Heart left ventricle (tissue), 13 donors: ENCODE measurements around the gene SLFNL1.

Source experiments
- CTCF ChIP-seq, 12 donors: fragments of 200-600 bp; sonication (generic) in 4 of 12; IDR thresholded peaks; one replicate each; pipeline versions ENCODE4 v1.5.0 to v1.8.0; 2018 to 2022; ENCODE audit warnings: antibody characterized with exemption in 12 of 12, mild to moderate bottlenecking in 5 of 12
- POLR2A ChIP-seq, 2 donors: fragments of 450-650 bp; IDR thresholded peaks; one replicate each; pipeline ENCODE4 v1.6.1; 2017; ENCODE audit warnings: antibody characterized with exemption in 2 of 2, mild to moderate bottlenecking in 2 of 2, moderate library complexity in 2 of 2
- donor health status: ischemic (EF 13 %, LVEDD 7.1; RV severe dilation, severe dysfunction).
- donor health status: DM: no; HTN: yes; CAD: no.
- donor health status: DM: no; HTN: no; CAD: no.
- donor health status: ischemic (EF 25% LVEDD 6.9; RV normal size, moderate dysfunction).
- donor health status: ischemic (EF 25% LVEDD 5.7; RV mildly dilated, moderate dysfunction).
- donor health status: ischemic (EF 35%, LVEDD 5.7; RV mildly dilated, moderate dysfunction).
- donor health status: nonischemic (EF 11% LVEDD 7.7; RV severe dilation, severe dysfunction).
- donor health status: DM: yes; HTN: yes; CAD: no.
- donor health status: PGD.
- donor health status: ischemic (EF 29% LVEDD 5.4; RV normal size, mild dysfunction).
- donor health status: nonischemic (EF 23%, LVEDD 6.1; RV moderate dilation, normal function).

DNA sequence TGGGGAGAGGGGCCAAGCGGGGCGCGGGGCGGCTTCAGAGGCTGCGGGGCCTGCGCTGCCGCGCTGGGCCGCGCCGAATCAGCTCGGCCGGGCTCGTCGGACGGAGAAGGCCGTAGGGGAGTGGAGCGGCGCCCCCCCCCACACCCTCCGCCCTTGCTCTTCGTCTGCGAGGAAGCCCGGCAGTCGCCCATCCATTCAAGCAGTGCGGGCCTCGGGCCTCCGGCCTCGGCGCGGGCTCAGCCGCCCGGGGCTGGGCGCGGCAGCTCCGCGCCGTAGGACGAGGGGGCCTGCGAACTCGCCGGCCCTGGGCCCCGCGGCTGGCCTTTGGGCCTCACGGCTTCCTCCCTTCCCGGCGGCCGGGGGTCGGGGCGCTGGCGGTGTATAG, 41.5 kb downstream of the SLFNL1 start:
- TF ChIP-seq POLR2A (IDR thresholded peaks at IDR 0.05), result no peak
- no peak for TF ChIP-seq CTCF (IDR thresholded peaks at IDR 0.05)
